Activated T-cell treated with anti-CD3 and anti-CD28 coated beads, Interleukin-2, amount 50 U/mL, for 4 hours (primary cell): ENCODE results near the gene WDR18. TPM values are rescaled to one million over a fixed set of nuclear protein-coding genes. Genes with fewer than 3 reads are reported as not detected.

Experiments used
- ATAC-seq, 2 donors: fragments of 200-7000 bp; cut with Tn5 transposase; one replicate each; pipeline ENCODE4 v1.10.0; 2021
- DNase-seq: peaks from one replicate; pipeline ENCODE4 v3.0.0-alpha.2; 2020
- H3K27me3 Mint-ChIP-seq: one replicate; pipeline ENCODE4 v1.8.0; 2021; ENCODE audit warnings: low read depth, mixed read lengths
- H3K36me3 Mint-ChIP-seq: one replicate; pipeline ENCODE4 v1.8.0; 2022; ENCODE audit warnings: mixed read lengths; ENCODE audit not compliant: insufficient read depth
- H3K4me1 Mint-ChIP-seq: one replicate; pipeline ENCODE4 v1.8.0; 2021; ENCODE audit warnings: low read depth, mixed read lengths
- H3K4me3 Mint-ChIP-seq: one replicate; pipeline ENCODE4 v1.8.0; 2021; ENCODE audit warnings: mild to moderate bottlenecking, moderate library complexity, mixed read lengths
- H3K9me3 Mint-ChIP-seq: one replicate; pipeline ENCODE4 v1.8.0; 2021; ENCODE audit warnings: mixed read lengths
- total RNA-seq, 3 donors: library from RNA; stranded (reverse); gene quantifications; one replicate each; pipeline ENCODE4 v1.2.1, GENCODE V29; 2021

WDR18 gene
- total RNA-seq, 3 donors from 2014 or later: 163 to 217 (median 199) TPM

- DNase-seq (no peak), ATAC-seq (no peak)
- Mint-ChIP-seq H3K4me3 (peak overlapping the region; percentile 19), H3K4me1 (peaks cover 49% of the 10 kb centered on the region), H3K27me3 (no peaks in the 10 kb centered on the region), H3K9me3 (no peaks in the 10 kb centered on the region), H3K36me3 (peaks cover 12% of the 10 kb centered on the region)
Measured at GRCh38 chr19:1037621-1038064, 53.5 kb downstream of the WDR18 start.

GRCh38 chr19:1038978-1039645, 55.0 kb downstream of the WDR18 start:
- H3K4me1 Mint-ChIP-seq: peaks cover 47% of the 10 kb centered on the region
- peaks cover 10% of the 10 kb centered on the region for H3K36me3 Mint-ChIP-seq

DNA sequence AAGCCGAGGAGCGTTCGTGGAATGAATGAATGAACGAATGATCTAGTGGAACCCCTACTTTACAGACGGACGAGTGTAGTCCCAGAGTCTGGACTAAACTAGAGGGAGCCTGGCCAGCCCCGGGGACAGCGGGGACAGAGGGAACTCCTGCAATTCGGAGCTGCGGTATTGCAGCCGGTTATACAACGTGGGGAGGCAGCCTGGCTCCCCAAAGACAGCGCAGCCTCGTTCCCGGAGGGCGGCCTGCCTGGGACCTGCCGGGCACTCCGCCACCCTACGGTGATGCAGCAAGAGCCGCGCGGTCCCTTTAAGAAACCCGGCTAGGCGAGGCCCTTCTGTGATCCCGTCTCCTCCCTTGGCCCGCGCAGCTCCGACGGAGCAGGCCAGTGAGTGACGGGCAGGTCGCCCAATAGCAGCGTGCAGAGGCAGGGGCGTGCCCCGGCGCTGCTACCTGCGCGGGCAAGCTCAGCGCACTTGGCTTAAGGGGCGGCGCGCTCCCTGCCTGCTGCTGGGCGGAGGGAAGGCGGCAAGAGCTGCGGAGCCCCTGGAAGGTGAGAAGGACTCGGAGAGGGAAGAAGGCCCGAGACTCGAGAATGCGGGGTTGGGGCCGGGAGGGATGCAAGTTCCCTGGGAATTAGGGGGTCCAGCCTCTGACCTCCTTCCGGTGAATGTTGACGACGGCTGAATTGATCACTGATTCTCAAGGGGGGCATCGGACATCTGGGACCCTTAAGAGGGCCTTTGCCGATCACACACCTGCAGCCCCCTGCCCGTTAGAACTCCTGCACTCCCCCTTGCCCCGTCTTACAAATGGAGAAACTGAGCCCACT, 55.7 kb downstream of the WDR18 start, which contains the start of gene ABCA7:
TSS of gene ABCA7 (plus strand) at position 462 of the 830 bp plus-strand sequence. CDS start 1,255 bp downstream, outside the sequence.
- H3K27me3 Mint-ChIP-seq: no peaks in the 10 kb centered on the region
- H3K36me3 Mint-ChIP-seq: peaks cover 10% of the 10 kb centered on the region
- ATAC-seq (peak; percentile 98), DNase-seq (peak; percentile 100)
- peak within 1 kb of the TSS; percentile 92 for H3K4me3 Mint-ChIP-seq
- H3K4me1 Mint-ChIP-seq: peaks cover 47% of the 10 kb centered on the region
- H3K9me3 Mint-ChIP-seq: no peaks in the 10 kb centered on the region

More at GRCh38 chr19:1038978-1039645, 55.0 kb downstream of the WDR18 start:
- Mint-ChIP-seq H3K9me3 (no peaks in the 10 kb centered on the region), H3K4me3 (peak overlapping the region; percentile 92), H3K27me3 (no peaks in the 10 kb centered on the region)
- DNase-seq (no peak), ATAC-seq (no peak)

GRCh38 chr19:1040476-1041271, 56.5 kb downstream of the WDR18 start:
- DNase-seq (peak; percentile 87), ATAC-seq (peak; percentile 67 to 71)
- H3K36me3 Mint-ChIP-seq: peaks cover 9% of the 10 kb centered on the region
- peaks cover 43% of the 10 kb centered on the region for H3K4me1 Mint-ChIP-seq
- peak overlapping the region; percentile 92 for H3K4me3 Mint-ChIP-seq
- H3K9me3 Mint-ChIP-seq: no peaks in the 10 kb centered on the region
- H3K27me3 Mint-ChIP-seq: no peaks in the 10 kb centered on the region

GRCh38 chr19:1041272-1041834, 57.2 kb downstream of the WDR18 start:
- H3K36me3 Mint-ChIP-seq: peaks cover 9% of the 10 kb centered on the region
- DNase-seq (no peak), ATAC-seq (no peak)
- H3K9me3 Mint-ChIP-seq: no peaks in the 10 kb centered on the region
- peak overlapping the region; percentile 92 for H3K4me3 Mint-ChIP-seq
- H3K27me3 Mint-ChIP-seq: no peaks in the 10 kb centered on the region
- peaks cover 41% of the 10 kb centered on the region for H3K4me1 Mint-ChIP-seq

DNA sequence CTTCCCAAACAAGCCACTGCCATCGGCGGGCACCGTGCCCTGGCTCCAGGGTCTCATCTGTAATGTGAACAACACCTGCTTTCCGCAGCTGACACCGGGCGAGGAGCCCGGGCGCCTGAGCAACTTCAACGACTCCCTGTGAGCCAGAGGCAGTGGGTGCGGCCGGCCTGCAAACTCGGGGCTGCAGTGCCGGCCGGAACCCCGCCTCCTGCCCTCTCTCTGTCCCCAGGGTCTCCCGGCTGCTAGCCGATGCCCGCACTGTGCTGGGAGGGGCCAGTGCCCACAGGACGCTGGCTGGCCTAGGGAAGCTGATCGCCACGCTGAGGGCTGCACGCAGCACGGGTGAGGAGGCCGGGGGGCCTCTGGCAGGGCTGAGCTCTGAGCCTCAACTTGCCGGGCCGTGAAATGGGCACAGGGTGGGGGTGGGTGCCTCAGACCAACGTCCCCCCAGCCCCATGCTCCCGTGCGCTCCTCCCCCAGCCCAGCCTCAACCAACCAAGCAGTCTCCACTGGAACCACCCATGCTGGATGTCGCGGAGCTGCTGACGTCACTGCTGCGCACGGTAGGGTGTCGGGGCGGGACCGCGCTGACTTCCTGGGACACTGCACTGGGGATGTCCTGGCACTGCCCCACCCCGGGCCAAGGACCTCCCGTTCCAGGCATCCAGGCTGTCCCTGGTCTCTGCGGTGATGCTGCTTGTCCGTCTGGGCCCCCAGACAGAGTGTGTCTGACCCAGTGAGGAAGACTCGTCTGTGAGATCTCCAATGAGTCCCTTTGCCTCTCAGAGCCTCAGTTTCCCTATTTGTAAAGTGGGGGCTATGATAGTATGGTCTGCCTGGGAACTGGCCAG, 57.9 kb downstream of the WDR18 start:
- Mint-ChIP-seq H3K27me3 (no peaks in the 10 kb centered on the region), H3K36me3 (peaks cover 9% of the 10 kb centered on the region), H3K4me1 (peaks cover 41% of the 10 kb centered on the region), H3K4me3 (no peak overlapping the region), H3K9me3 (no peaks in the 10 kb centered on the region)
- ATAC-seq (no peak), DNase-seq (no peak)

DNA sequence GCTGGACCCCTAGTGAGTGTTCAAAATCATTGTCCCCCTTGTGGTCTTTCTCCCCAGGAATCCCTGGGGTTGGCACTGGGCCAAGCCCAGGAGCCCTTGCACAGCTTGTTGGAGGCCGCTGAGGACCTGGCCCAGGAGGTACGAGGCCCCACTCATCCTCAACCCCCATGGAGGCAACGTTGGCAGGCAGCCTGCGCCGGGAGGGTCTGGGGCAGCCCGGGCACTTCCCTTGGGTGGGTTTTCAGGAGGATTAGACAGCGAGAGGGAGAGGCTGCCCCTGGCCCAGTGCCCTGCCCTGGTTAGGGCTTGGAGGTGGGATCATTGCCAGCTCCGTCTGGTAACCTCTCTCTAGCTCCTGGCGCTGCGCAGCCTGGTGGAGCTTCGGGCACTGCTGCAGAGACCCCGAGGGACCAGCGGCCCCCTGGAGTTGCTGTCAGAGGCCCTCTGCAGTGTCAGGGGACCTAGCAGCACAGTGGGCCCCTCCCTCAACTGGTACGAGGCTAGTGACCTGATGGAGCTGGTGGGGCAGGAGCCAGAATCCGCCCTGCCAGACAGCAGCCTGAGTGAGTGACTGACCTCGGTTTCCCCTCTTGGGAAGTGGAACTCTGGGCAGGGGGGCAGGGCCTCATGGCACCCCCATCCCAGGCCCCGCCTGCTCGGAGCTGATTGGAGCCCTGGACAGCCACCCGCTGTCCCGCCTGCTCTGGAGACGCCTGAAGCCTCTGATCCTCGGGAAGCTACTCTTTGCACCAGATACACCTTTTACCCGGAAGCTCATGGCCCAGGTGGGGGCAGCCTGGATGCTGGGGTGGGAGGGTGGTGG, 58.8 kb downstream of the WDR18 start:
- H3K4me1 Mint-ChIP-seq: peaks cover 36% of the 10 kb centered on the region
- no peaks in the 10 kb centered on the region for H3K27me3 Mint-ChIP-seq
- no peak overlapping the region for H3K4me3 Mint-ChIP-seq
- H3K36me3 Mint-ChIP-seq: peaks cover 4% of the 10 kb centered on the region
- no peak for ATAC-seq
- H3K9me3 Mint-ChIP-seq: no peaks in the 10 kb centered on the region
- no peak for DNase-seq

Other genes with a start within 250 kb of the WDR18 start
- gene MISP, start 233.2 kb upstream of the WDR18 start, total RNA-seq: under 1 TPM in 1 of 3 donors, not detected in 2; 0.08 TPM
- gene PTBP1, start 186.9 kb upstream of the WDR18 start, total RNA-seq: 1,000 to 10,000 TPM; 1,071 to 1,170 (median 1,104) TPM
- under 1 TPM in 1 of 3 donors, not detected in 2; 0.24 TPM for gene PLPPR3, start 162.4 kb upstream of the WDR18 start, total RNA-seq
- not detected for gene AZU1, start 156.5 kb upstream of the WDR18 start, total RNA-seq
- gene PRTN3, start 143.3 kb upstream of the WDR18 start, total RNA-seq: not detected
- gene ELANE, start 132.0 kb upstream of the WDR18 start, total RNA-seq: not detected
- 1 to 10 TPM in 2 of 3 donors, under 1 TPM in 1; 0.49 to 1.9 (median 1.1) TPM for gene CFD, start 124.7 kb upstream of the WDR18 start, total RNA-seq
- 10 to 100 TPM; 70.4 to 73.9 (median 73.6) TPM for gene MED16, start 91.2 kb upstream of the WDR18 start, total RNA-seq
- not detected for gene RNU6-9, start 90.9 kb upstream of the WDR18 start, total RNA-seq
- 10 to 100 TPM; 92.3 to 97.7 (median 96.3) TPM for gene R3HDM4, start 71.1 kb upstream of the WDR18 start, total RNA-seq
- gene KISS1R, start 67.0 kb upstream of the WDR18 start, total RNA-seq: 1 to 10 TPM; 2.9 to 5.1 (median 3.3) TPM
- gene ARID3A, start 58.3 kb upstream of the WDR18 start, total RNA-seq: 10 to 100 TPM in 1 of 3 donors, 1 to 10 TPM in 2; 7.3 to 13.2 (median 10.0) TPM
- gene GRIN3B, start 16.1 kb downstream of the WDR18 start, total RNA-seq: under 1 TPM; 0.05 to 0.19 (median 0.08) TPM
- gene TMEM259, start 36.8 kb downstream of the WDR18 start, total RNA-seq: 100 to 1,000 TPM; 197 to 210 (median 204) TPM
- not detected for gene RNU6-2, start 37.2 kb downstream of the WDR18 start, total RNA-seq
- gene CNN2, start 42.3 kb downstream of the WDR18 start, total RNA-seq: 10 to 100 TPM; 52.3 to 69.3 (median 57.8) TPM
- 1 to 10 TPM; 7.1 to 8.7 (median 8.6) TPM for gene ABCA7, start 55.8 kb downstream of the WDR18 start, total RNA-seq
- 100 to 1,000 TPM; 128 to 133 (median 133) TPM for gene ARHGAP45, start 82.8 kb downstream of the WDR18 start, total RNA-seq
- gene POLR2E, start 111.0 kb downstream of the WDR18 start, total RNA-seq: 100 to 1,000 TPM; 303 to 380 (median 323) TPM
- 100 to 1,000 TPM; 148 to 165 (median 162) TPM for gene GPX4, start 119.6 kb downstream of the WDR18 start, total RNA-seq
- gene SBNO2, start 189.9 kb downstream of the WDR18 start, total RNA-seq: 100 to 1,000 TPM; 134 to 140 (median 139) TPM
- 10 to 100 TPM; 64.4 to 72.0 (median 69.8) TPM for gene STK11, start 221.4 kb downstream of the WDR18 start, total RNA-seq